Gastrocnemius medialis (tissue), 4 donors: ENCODE results near the gene PIAS2. TPM values are rescaled to one million over a fixed set of nuclear protein-coding genes. Genes with fewer than 3 reads are reported as not detected.
"Not testable (repeated sequence)": the region's sequence is repeated elsewhere in the genome, so short reads cannot be mapped to it uniquely, and the experiment has no call there.

Experiments
- ATAC-seq, 2 donors: fragments of 150-250 bp; one replicate each; pipeline ENCODE4 v1.9.1; 2016
- DNase-seq, 2 donors: peaks; one replicate each; pipeline ENCODE4 v3.0.0-alpha.2; 2019
- H3K27ac ChIP-seq, 4 donors: fragments of 200-600 bp; sonication (generic); 1 replicate in 1 of 4; 2 replicates in 3 of 4; pipeline ENCODE4 v1.5.1; 2016 to 2018; ENCODE audit warnings: mild to moderate bottlenecking in 2 of 4, moderate library complexity in 1 of 4
- H3K27me3 ChIP-seq, 3 donors: fragments of 200-600 bp; sonication (generic) in 2 of 3; 1 replicate in 1 of 3; 2 replicates in 2 of 3; pipeline versions ENCODE4 v1.5.1 to v1.6.0; 2016 to 2019; ENCODE audit warnings: mild to moderate bottlenecking in 1 of 3, moderate library complexity in 1 of 3
- H3K36me3 ChIP-seq, 2 donors: fragments of 200-600 bp; sonication (generic) in 1 of 2; one replicate each; pipeline ENCODE4 v1.5.1; 2017 to 2018
- H3K4me1 ChIP-seq, 2 donors: fragments of 200-600 bp; sonication (generic) in 1 of 2; one replicate each; pipeline ENCODE4 v1.5.1; 2016 to 2017; ENCODE audit warnings: mild to moderate bottlenecking in 2 of 2
- H3K4me3 ChIP-seq, 4 donors: fragments of 200-600 bp; sonication (generic) in 3 of 4; 1 replicate in 1 of 4; 2 replicates in 3 of 4; pipeline ENCODE4 v1.5.1; 2016 to 2019; ENCODE audit warnings: mild to moderate bottlenecking in 2 of 4
- H3K9me3 ChIP-seq, 3 donors: fragments of 200-600 bp; sonication (generic) in 2 of 3; 1 replicate in 1 of 3; 2 replicates in 2 of 3; pipeline ENCODE4 v1.5.1; 2016 to 2019
- POLR2A ChIP-seq, 2 donors: fragments of 450-650 bp; IDR thresholded peaks; one replicate each; pipeline ENCODE4 v1.6.1; 2017; ENCODE audit warnings: antibody characterized with exemption in 2 of 2, mild to moderate bottlenecking in 2 of 2, moderate library complexity in 2 of 2
- in situ Hi-C, 4 donors: fragments of 200-750 bp; cut with MboI; loops; one replicate each; pipeline versions ENCODE4 v1.15.0 to v1.8.0; 2017; ENCODE audit warnings: low sequenced_read_pairs in 4 of 4
- intact Hi-C: fragments of 100-400 bp; cut with DNase I; formaldehyde crosslinking; loops from one replicate; pipeline ENCODE4 v1.15.1; 2023; ENCODE audit warnings: low total_unique reads
- total RNA-seq, 4 donors: library from RNA; depleted of rRNA; stranded (reverse); fragments of >200 nt; gene quantifications; one replicate each; pipeline versions ENCODE4 v1.1.0 to v1.2.3, GENCODE V29; 2016
- TF ChIP-seq, protein P1 (sequence below), 5 experiments: fragments of 450-650 bp in 3 of 5; fragments of 200-600 bp in 2 of 5; sonication (generic) in 2 of 5; IDR thresholded peaks in 4 of 5; conservative IDR thresholded peaks in 1 of 5; 1 replicate in 4 of 5; 2 replicates in 1 of 5; pipeline ENCODE4 v1.5.1; 2016 to 2019; ENCODE audit warnings: antibody characterized with exemption in 5 of 5, mild to moderate bottlenecking in 3 of 5, moderate library complexity in 3 of 5

PIAS2 gene
- 10 to 100 TPM; 14.9 to 41.2 (median 25.1) TPM for total RNA-seq

- intact Hi-C loops: loop anchor here (1.0 to 5.0 kb wide), 3 partner anchors 22 to 160 kb away; partner anchors contain the start of gene ST8SIA5
- H3K36me3 ChIP-seq: no peaks in the 10 kb centered on the region
- ATAC-seq: peak; percentile 83 to 90
These were observed at the start of gene PIAS2, which contains the start of gene KATNAL2 for GRCh38 chr18:46917108-46917802. TSS of gene PIAS2 (minus strand) at chr18:46917507. CDS start at chr18:46917345, 162 bp downstream. TSS of gene KATNAL2 (plus strand) at chr18:46917602. CDS start at chr18:46946873, 29,271 bp downstream.

GRCh38 chr18:46966266-46966665 lies 49.0 kb upstream of the PIAS2 start:
- ATAC-seq, intact Hi-C loops, in situ Hi-C loops, H3K4me1 ChIP-seq, H3K36me3 ChIP-seq, DNase-seq, H3K27ac ChIP-seq, H3K9me3 ChIP-seq, H3K4me3 ChIP-seq, H3K27me3 ChIP-seq: not testable (repeated sequence)

More at GRCh38 chr18:46917108-46917802, at the start of gene PIAS2, which contains the start of gene KATNAL2:
- peak; percentile 94 to 98 for TF ChIP-seq POLR2A (IDR thresholded peaks at IDR 0.05)
- TF ChIP-seq, protein P1, sequence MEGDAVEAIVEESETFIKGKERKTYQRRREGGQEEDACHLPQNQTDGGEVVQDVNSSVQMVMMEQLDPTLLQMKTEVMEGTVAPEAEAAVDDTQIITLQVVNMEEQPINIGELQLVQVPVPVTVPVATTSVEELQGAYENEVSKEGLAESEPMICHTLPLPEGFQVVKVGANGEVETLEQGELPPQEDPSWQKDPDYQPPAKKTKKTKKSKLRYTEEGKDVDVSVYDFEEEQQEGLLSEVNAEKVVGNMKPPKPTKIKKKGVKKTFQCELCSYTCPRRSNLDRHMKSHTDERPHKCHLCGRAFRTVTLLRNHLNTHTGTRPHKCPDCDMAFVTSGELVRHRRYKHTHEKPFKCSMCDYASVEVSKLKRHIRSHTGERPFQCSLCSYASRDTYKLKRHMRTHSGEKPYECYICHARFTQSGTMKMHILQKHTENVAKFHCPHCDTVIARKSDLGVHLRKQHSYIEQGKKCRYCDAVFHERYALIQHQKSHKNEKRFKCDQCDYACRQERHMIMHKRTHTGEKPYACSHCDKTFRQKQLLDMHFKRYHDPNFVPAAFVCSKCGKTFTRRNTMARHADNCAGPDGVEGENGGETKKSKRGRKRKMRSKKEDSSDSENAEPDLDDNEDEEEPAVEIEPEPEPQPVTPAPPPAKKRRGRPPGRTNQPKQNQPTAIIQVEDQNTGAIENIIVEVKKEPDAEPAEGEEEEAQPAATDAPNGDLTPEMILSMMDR (IDR thresholded peaks at IDR 0.05 in 4 of 5, conservative IDR thresholded peaks at IDR 0.05 in 1 of 5): peak in 2 of 5 experiments; percentile 9 to 22
- H3K27me3 ChIP-seq: no peaks in the 10 kb centered on the region
- H3K9me3 ChIP-seq: no peaks in the 10 kb centered on the region
- peak; percentile 64 to 80 for DNase-seq
- in situ Hi-C loops: no loop called here
- H3K4me1 ChIP-seq: peaks cover 32 to 36% of the 10 kb centered on the region in 2 donors
- H3K27ac ChIP-seq: peak within 1 kb of the TSS; percentile 92 to 99 (median 96)
- peak within 1 kb of the TSS; percentile 74 to 92 (median 80) for H3K4me3 ChIP-seq

DNA sequence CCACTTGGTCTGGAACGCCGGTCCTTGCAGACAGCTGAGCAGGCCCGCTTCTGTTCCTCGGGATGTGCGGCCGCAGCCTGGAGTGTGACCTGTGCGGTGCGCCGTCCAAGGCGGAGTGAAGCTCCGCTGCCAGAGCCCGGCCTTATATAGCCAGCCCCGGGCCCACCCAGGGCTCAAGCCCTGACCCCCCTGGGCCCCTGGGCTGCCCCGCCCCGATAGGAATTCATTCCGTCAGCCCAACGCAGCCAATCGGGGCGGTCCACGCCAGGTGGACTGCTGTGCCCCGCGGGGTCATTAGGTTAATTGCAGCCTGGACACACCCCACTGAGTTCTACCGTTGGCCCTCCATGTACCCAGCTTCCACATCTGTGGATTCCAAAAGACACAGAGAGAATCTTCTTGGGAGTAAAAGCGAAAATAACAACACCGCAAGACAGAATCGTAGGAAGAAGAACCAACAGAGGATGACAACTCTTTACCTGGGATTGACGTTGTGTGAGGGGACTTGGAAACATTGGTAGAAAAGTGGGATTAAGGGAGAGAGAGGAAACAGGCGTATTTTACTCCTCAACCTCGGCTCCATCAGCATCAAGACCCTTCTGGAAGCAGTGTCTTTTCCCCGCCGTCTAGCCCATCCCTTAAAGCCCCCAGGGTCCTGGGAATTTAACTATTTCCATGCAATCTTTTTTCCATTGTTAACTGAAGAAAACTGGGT lies 47.4 kb upstream of the PIAS2 start:
- H3K9me3 ChIP-seq, intact Hi-C loops: not testable (repeated sequence)

GRCh38 chr18:46963656-46964578 lies 46.6 kb upstream of the PIAS2 start:
- H3K9me3 ChIP-seq, H3K4me1 ChIP-seq, H3K27ac ChIP-seq, DNase-seq, in situ Hi-C loops, H3K27me3 ChIP-seq, H3K36me3 ChIP-seq, H3K4me3 ChIP-seq, intact Hi-C loops: not testable (repeated sequence)
- ATAC-seq: peak in 1 of 2 donors; percentile 31

More for the DNA sequence above, 47.4 kb upstream of the PIAS2 start:
- H3K27me3 ChIP-seq, DNase-seq, H3K4me3 ChIP-seq, in situ Hi-C loops, H3K4me1 ChIP-seq, ATAC-seq, H3K27ac ChIP-seq, H3K36me3 ChIP-seq: not testable (repeated sequence)

DNA sequence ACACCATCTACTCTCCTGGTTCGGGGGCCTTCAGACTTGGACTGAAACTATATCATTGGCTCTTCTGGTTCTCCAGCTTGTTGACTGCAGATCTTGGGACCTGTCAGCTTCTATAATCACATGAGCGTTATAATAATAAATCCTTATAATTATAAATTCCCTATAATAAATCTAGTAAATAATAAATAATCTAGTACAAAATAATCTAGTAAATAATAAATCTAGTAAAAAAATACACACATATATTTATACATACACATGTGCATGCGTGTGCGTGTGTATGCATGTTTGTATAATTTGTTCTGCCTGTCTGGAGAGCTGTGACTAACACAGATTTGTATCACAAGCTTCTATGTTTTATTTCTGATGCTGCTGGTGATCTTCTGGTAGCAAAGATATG lies 40.9 kb upstream of the PIAS2 start:
- no peak for DNase-seq
- Histone ChIP-seq H3K4me1 (no peaks in the 10 kb centered on the region), H3K9me3 (no peaks in the 10 kb centered on the region), H3K27me3 (no peaks in the 10 kb centered on the region), H3K4me3 (no peak overlapping the region), H3K27ac (no peak overlapping the region), H3K36me3 (no peaks in the 10 kb centered on the region)
- TF ChIP-seq, protein P1 (IDR thresholded peaks at IDR 0.05 in 4 of 5, conservative IDR thresholded peaks at IDR 0.05 in 1 of 5): no peak
- TF ChIP-seq POLR2A (IDR thresholded peaks at IDR 0.05): no peak
- in situ Hi-C loops: no loop called here
- intact Hi-C loops: no loop called here
- ATAC-seq: no peak
